ENCODE measurements around the gene CAB39.

Gene CAB39

DNA sequence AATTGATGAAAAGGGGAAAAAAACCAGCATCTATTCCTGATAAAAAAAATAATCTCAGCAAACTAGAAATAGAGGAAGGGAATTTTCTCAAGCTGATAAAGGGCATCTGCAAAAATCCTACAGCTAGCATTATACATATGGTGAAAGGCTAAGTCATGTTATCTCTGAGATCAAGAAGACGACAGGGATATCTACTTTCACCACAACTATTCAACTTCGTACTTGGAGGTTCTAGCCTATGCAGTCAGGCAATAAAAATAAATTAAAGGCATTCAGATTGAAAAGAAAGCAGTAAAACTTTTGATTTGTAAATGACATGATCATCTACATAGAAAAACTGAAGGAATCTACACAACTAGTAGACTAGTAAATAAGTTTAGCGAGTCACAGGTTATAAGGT is 58.2 kb downstream of the CAB39 start:
- Histone ChIP-seq H3K27ac (ENCODE audit: low read depth, low read length) (no peak overlapping the region), H3K4me1 (ENCODE audit: insufficient read depth, low read length) (0 out of 2 replicates have a peak, but pooled peaks cover 3% of the 10 kb centered on the region), H3K9me3 (ENCODE audit: insufficient read depth, low read depth, low read length) (no peaks in the 10 kb centered on the region), H3K36me3 (ENCODE audit: insufficient read depth, low read length) (peaks cover 16% of the 10 kb centered on the region), H3K4me3 (ENCODE audit: low read length) (no peak overlapping the region), H3K9ac (ENCODE audit: low read depth, low read length) (no peak overlapping the region), H3K27me3 (ENCODE audit: insufficient read depth, low read length) (no peaks in the 10 kb centered on the region)
- WGBS, result 85% methylated on average over 2 of the region's 3 CpGs

DNA sequence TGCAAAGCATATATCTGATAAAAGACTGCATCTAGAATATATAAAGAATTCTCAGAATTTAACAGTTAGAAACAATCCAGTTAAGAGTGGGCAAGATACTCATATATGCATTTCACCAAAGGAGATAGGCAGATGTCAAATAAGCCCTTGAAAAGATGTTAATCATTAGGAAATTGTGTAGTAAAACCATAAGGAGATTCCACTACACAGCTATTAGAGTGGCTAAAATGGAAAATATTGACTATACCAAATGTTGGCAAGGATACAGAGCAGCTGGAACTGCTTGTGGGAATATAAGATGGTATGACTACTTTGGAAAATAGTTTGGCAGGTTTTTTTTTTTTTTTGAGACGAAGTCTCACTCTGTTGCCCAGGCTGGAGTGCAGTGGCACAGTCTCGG is 59.5 kb downstream of the CAB39 start:
- Histone ChIP-seq H3K27me3 (ENCODE audit: insufficient read depth, low read length) (no peaks in the 10 kb centered on the region), H3K4me3 (ENCODE audit: low read length) (no peak overlapping the region), H3K4me1 (ENCODE audit: insufficient read depth, low read length) (no peaks in the 10 kb centered on the region), H3K9ac (ENCODE audit: low read depth, low read length) (no peak overlapping the region), H3K36me3 (ENCODE audit: insufficient read depth, low read length) (peaks cover 10% of the 10 kb centered on the region), H3K9me3 (ENCODE audit: insufficient read depth, low read depth, low read length) (no peaks in the 10 kb centered on the region), H3K27ac (ENCODE audit: low read depth, low read length) (no peak overlapping the region)
- WGBS, result 100% methylated on average over 1 of the region's 2 CpGs

DNA sequence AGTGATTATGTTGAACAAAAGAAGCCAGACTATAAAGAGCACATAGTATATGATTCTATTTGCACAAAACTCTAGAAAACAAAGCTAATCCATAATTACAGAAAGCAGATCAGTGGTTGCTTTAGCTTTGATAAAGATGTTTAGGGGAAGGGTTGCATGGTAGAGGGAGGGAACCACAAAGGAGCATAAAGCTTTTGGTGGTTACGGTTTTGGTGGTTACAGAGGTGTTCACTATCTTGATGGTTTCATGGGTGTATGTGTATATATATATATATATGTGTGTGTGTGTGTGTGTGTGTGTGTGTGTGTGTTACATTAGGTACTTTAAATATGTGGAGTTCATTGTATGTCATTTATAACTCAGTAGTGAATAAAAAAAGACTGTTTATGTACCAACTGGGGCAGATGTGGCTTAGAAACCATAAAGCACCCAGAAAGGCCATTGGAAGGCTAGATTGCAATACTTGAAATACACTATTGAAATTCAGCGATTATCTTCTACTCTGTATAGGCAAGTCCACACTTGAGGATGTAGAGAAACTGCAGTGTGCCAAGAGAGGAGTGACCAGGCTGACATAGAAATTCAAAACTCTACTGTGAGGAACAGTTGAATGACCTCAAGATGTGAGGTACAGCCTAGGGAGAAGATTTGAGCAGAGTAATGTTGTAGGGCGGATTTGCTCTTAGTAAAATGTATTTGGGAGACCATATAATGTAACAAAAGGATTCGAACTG is 60.6 kb downstream of the CAB39 start:
- no peak overlapping the region for H3K27ac ChIP-seq (ENCODE audit: low read depth, low read length)
- peaks cover 10% of the 10 kb centered on the region for H3K36me3 ChIP-seq (ENCODE audit: insufficient read depth, low read length)
- 94% methylated on average over 4 of the region's 4 CpGs for WGBS
- H3K4me1 ChIP-seq (ENCODE audit: insufficient read depth, low read length), result no peaks in the 10 kb centered on the region
- H3K27me3 ChIP-seq (ENCODE audit: insufficient read depth, low read length), result no peaks in the 10 kb centered on the region
- no peaks in the 10 kb centered on the region for H3K9me3 ChIP-seq (ENCODE audit: insufficient read depth, low read depth, low read length)
- no peak overlapping the region for H3K4me3 ChIP-seq (ENCODE audit: low read length)
- no peak overlapping the region for H3K9ac ChIP-seq (ENCODE audit: low read depth, low read length)

DNA sequence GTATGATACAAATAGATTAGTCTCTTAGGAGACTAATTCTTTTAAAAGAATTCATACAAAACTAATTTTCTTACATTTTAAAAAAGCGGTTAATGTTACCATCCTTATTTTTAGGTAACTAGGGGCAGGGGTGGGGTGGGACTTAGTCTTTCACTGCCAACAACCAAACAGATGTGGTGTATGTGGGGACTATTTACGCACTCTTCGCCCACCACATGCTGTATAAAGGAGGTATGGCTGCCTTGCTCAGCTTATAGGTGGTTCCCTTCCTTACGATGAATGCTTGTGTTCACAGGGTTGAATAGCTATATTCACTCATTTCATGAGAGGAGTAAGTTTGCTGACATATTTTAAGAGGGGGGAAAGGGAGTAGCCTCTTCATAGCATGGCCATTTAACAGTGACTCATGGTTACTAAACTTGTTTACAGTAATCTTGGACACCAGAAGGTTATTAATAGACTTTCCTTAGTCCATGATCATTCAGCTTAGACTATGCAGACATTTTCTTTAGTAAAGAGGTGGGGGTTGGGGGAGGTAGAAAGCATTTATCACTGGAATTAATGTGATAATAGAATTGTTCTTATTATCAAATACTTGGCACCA is 61.8 kb downstream of the CAB39 start:
- Histone ChIP-seq H3K9ac (ENCODE audit: low read depth, low read length) (no peak overlapping the region), H3K4me1 (ENCODE audit: insufficient read depth, low read length) (no peaks in the 10 kb centered on the region), H3K4me3 (ENCODE audit: low read length) (no peak overlapping the region), H3K36me3 (ENCODE audit: insufficient read depth, low read length) (peaks cover 7% of the 10 kb centered on the region; the same call in 1 of the 2 replicates), H3K27ac (ENCODE audit: low read depth, low read length) (no peak overlapping the region), H3K27me3 (ENCODE audit: insufficient read depth, low read length) (no peaks in the 10 kb centered on the region), H3K9me3 (ENCODE audit: insufficient read depth, low read depth, low read length) (no peaks in the 10 kb centered on the region)
- 95% methylated on average over 3 of the region's 4 CpGs for WGBS

DNA sequence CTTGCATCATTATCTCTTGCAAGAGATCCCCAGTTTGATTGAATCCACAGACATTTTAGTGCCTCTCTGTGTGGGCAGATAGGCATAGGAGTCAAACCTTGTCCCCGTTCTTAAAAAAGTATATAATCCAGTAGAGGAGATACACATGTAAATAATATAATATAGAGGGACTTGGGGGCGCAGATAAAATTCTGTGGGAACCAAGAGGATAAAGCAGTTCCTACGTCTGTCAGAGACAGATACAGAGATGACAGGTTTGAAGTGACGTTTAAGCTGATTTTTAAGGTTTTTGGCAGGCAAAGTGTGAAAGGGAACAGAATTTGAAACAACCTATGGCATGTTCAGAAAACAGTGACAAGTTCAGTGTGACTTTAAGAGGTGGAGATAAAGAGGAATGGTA is 63.1 kb downstream of the CAB39 start:
- H3K27ac ChIP-seq (ENCODE audit: low read depth, low read length), result no peak overlapping the region
- no peak overlapping the region for H3K4me3 ChIP-seq (ENCODE audit: low read length)
- no peaks in the 10 kb centered on the region for H3K27me3 ChIP-seq (ENCODE audit: insufficient read depth, low read length)
- H3K9me3 ChIP-seq (ENCODE audit: insufficient read depth, low read depth, low read length), result no peaks in the 10 kb centered on the region
- WGBS, result 94% methylated on average over 3 of the region's 4 CpGs
- no peak overlapping the region for H3K9ac ChIP-seq (ENCODE audit: low read depth, low read length)
- peaks cover 7% of the 10 kb centered on the region; the same call in 1 of the 2 replicates for H3K36me3 ChIP-seq (ENCODE audit: insufficient read depth, low read length)
- no peaks in the 10 kb centered on the region for H3K4me1 ChIP-seq (ENCODE audit: insufficient read depth, low read length)

DNA sequence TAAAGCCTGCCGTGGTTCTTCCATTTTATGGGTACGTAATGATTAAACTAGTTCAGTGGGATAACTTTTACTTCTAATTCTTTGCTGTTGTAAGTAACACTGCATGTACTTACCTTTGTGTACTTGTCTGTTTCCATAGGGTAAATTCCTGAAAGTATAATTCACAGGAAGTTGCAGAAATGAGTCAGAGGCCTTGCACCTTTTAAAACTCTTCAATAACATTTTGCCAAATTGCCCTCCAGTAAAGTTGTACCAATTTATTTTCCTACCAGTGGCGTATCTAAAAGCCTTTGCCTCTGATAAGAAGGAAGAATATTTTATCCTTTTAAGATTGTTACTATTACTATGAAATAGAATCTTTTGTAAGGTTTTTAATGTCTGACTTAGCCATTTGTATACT is 65.1 kb downstream of the CAB39 start:
- H3K27me3 ChIP-seq (ENCODE audit: insufficient read depth, low read length), result no peaks in the 10 kb centered on the region
- H3K9ac ChIP-seq (ENCODE audit: low read depth, low read length), result no peak overlapping the region
- no peaks in the 10 kb centered on the region for H3K36me3 ChIP-seq (ENCODE audit: insufficient read depth, low read length)
- H3K9me3 ChIP-seq (ENCODE audit: insufficient read depth, low read depth, low read length), result no peaks in the 10 kb centered on the region
- H3K27ac ChIP-seq (ENCODE audit: low read depth, low read length), result no peak overlapping the region
- H3K4me3 ChIP-seq (ENCODE audit: low read length), result no peak overlapping the region
- WGBS, result 84% methylated on average over 2 of the region's 3 CpGs
- H3K4me1 ChIP-seq (ENCODE audit: insufficient read depth, low read length), result no peaks in the 10 kb centered on the region; the same call in 1 of the 2 replicates

DNA sequence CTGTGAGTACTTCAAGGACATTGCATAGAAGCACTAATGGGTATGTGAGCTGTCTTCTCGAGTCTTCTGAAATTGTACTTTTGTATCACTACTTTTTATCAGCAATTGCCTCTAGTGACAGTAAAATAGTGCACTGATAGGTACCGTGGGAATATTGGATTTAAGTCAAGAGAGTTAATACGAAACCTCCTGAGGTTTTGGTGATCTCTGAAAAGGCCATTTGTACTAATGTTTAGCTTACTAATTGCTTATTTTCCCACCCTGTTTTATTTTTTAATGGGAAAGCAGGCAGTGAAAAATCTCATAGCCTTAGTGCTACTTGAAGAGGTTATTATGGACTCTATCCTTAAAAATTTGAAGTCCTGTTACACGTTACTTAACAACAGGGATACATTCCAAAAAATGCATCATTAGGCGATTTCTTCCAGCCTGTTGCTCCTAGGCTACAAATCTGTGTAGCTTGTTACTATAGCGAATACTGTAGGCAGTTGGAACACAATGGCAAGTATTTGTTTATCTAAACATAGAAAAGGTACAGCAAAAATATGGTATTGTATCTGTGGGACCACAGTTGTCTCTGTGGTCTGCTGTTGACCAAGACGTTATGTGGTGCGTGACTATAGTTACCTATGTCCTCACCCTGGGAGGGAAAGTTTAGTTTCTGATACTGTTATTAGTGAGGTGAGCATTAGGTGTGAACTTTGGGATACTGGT is 65.9 kb downstream of the CAB39 start:
- H3K9me3 ChIP-seq (ENCODE audit: insufficient read depth, low read depth, low read length), result no peaks in the 10 kb centered on the region
- no peaks in the 10 kb centered on the region; the same call in 1 of the 2 replicates for H3K4me1 ChIP-seq (ENCODE audit: insufficient read depth, low read length)
- no peak overlapping the region for H3K9ac ChIP-seq (ENCODE audit: low read depth, low read length)
- no peak overlapping the region for H3K4me3 ChIP-seq (ENCODE audit: low read length)
- no peak overlapping the region for H3K27ac ChIP-seq (ENCODE audit: low read depth, low read length)
- peaks cover 5% of the 10 kb centered on the region; the same call in 1 of the 2 replicates for H3K36me3 ChIP-seq (ENCODE audit: insufficient read depth, low read length)
- no peaks in the 10 kb centered on the region for H3K27me3 ChIP-seq (ENCODE audit: insufficient read depth, low read length)
- WGBS, result 95% methylated on average over 7 of the region's 8 CpGs

DNA sequence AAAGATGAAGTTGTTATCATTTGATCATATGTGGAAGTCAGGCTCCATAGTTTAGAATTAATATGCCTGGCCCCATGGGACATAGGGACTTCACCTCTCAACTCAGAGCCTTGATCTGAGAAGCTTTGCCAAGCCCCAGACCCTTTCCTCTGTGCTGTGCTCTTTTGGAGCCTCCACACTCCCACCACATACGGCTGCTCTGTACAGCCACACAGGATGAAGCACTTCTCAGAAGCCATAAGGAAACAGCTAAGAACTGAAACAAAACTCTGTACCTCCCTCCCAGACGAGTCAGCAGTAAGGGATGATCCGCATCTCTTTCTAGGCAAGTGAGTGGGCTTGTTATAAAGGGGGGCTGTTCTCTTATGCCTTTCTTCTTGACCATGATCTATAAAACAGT is 66.5 kb downstream of the CAB39 start:
- Histone ChIP-seq H3K4me1 (ENCODE audit: insufficient read depth, low read length) (no peaks in the 10 kb centered on the region; the same call in 1 of the 2 replicates), H3K27ac (ENCODE audit: low read depth, low read length) (no peak overlapping the region), H3K36me3 (ENCODE audit: insufficient read depth, low read length) (peaks cover 12% of the 10 kb centered on the region; the same call in 1 of the 2 replicates), H3K27me3 (ENCODE audit: insufficient read depth, low read length) (no peaks in the 10 kb centered on the region), H3K9ac (ENCODE audit: low read depth, low read length) (no peak overlapping the region), H3K4me3 (ENCODE audit: low read length) (no peak overlapping the region), H3K9me3 (ENCODE audit: insufficient read depth, low read depth, low read length) (peaks cover 3% of the 10 kb centered on the region; the same call in 1 of the 2 replicates)
- 100% methylated on average over 1 of the region's 3 CpGs for WGBS

DNA sequence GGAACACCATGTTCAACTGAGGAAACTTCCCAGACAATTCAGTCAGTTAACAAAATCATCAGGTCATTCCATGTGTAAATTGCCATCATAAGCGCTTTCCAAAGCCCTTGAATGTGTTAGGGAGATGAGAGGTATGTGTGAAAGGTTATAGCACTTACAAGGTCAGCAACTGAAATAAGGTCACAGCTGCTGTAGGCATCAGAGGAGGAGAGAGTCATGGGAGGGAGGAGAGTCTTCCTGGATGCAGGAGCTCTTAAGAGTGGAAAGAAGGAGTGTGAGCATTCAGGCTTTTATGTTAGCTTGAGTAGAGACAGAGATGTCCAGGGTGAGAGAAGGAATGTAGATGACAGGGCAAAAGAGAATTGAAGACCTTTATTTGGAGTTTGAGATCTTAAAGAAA is 67.0 kb downstream of the CAB39 start:
- peaks cover 2% of the 10 kb centered on the region; the same call in 1 of the 2 replicates for H3K4me1 ChIP-seq (ENCODE audit: insufficient read depth, low read length)

DNA sequence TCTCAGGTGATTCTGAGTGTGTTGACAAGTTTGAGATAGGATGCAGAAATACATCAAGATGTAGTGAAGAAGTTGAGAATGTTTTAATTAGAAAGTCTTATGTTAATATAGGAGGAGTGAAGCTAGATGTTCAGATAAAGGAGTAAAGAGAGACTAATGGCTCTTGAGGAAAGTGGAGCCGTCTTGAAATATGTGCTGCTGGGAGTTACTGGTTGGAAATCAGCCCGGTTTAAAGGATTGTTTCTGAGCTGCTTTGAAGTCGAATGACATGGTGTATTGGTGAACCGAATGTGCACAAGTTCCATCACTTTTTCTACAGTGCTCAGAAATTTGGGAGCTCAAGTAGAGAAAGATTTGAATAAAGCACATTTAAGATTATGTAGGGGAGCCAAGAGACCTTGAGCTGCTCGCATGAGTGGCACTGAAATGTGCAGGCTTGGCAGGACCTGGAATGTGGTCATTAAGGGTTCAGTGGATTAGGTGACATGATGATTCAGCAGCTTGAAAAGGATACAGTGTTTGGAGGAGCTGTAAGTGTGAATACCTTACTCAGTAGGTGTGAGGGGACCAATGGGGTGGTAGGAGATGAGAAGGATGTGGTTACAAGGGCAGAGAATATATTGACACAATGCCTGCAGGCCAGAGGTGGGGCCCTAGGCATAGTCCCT is 68.6 kb downstream of the CAB39 start:
- H3K27me3 ChIP-seq (ENCODE audit: insufficient read depth, low read length), result no peaks in the 10 kb centered on the region
- 85% methylated on average over 5 of the region's 5 CpGs for WGBS
- no peak overlapping the region for H3K9ac ChIP-seq (ENCODE audit: low read depth, low read length)

More for the DNA sequence above, 67.0 kb downstream of the CAB39 start:
- Histone ChIP-seq H3K27me3 (ENCODE audit: insufficient read depth, low read length) (no peaks in the 10 kb centered on the region), H3K9ac (ENCODE audit: low read depth, low read length) (no peak overlapping the region), H3K27ac (ENCODE audit: low read depth, low read length) (no peak overlapping the region), H3K36me3 (ENCODE audit: insufficient read depth, low read length) (peaks cover 16% of the 10 kb centered on the region; the same call in 1 of the 2 replicates), H3K9me3 (ENCODE audit: insufficient read depth, low read depth, low read length) (peaks cover 5% of the 10 kb centered on the region; the same call in 1 of the 2 replicates), H3K4me3 (ENCODE audit: low read length) (no peak overlapping the region)
- WGBS, result 96% methylated on average over 1 of the region's 1 CpG

More for the DNA sequence above, 68.6 kb downstream of the CAB39 start:
- no peak overlapping the region for H3K4me3 ChIP-seq (ENCODE audit: low read length)
- peaks cover 5% of the 10 kb centered on the region; the same call in 1 of the 2 replicates for H3K9me3 ChIP-seq (ENCODE audit: insufficient read depth, low read depth, low read length)
- H3K36me3 ChIP-seq (ENCODE audit: insufficient read depth, low read length), result peaks cover 18% of the 10 kb centered on the region; the same call in 1 of the 2 replicates
- H3K4me1 ChIP-seq (ENCODE audit: insufficient read depth, low read length), result peaks cover 4% of the 10 kb centered on the region; the same call in 1 of the 2 replicates
- H3K27ac ChIP-seq (ENCODE audit: low read depth, low read length), result no peak overlapping the region

All from HUES64 (cell line).